Suprapubic skin (tissue), 4 donors: ENCODE measurements around the gene TMEM222.
A peak's percentile ranks its signal among the peaks of the same experiment; 100 is the strongest.

ENCODE experiments used
- POLR2A ChIP-seq, 2 donors: fragments of 450-650 bp; IDR thresholded peaks; one replicate each; pipeline ENCODE4 v1.6.1; 2017; ENCODE audit warnings: antibody characterized with exemption in 2 of 2, mild to moderate bottlenecking in 2 of 2, moderate library complexity in 2 of 2
- POLR2AphosphoS5 ChIP-seq, 3 donors: sonication (generic); formaldehyde crosslinking; IDR thresholded peaks; one replicate each; pipeline ENCODE4 v1.6.1; 2017; ENCODE audit warnings: antibody characterized with exemption in 3 of 3
- TF ChIP-seq, protein P1 (sequence below), 2 donors: fragments of 200-600 bp in 1 of 2; fragments of 450-650 bp in 1 of 2; sonication (generic) in 1 of 2; IDR thresholded peaks; one replicate each; pipeline ENCODE4 v1.5.1; 2016 to 2019; ENCODE audit warnings: antibody characterized with exemption in 2 of 2, mild to moderate bottlenecking in 1 of 2, moderate library complexity in 1 of 2

DNA sequence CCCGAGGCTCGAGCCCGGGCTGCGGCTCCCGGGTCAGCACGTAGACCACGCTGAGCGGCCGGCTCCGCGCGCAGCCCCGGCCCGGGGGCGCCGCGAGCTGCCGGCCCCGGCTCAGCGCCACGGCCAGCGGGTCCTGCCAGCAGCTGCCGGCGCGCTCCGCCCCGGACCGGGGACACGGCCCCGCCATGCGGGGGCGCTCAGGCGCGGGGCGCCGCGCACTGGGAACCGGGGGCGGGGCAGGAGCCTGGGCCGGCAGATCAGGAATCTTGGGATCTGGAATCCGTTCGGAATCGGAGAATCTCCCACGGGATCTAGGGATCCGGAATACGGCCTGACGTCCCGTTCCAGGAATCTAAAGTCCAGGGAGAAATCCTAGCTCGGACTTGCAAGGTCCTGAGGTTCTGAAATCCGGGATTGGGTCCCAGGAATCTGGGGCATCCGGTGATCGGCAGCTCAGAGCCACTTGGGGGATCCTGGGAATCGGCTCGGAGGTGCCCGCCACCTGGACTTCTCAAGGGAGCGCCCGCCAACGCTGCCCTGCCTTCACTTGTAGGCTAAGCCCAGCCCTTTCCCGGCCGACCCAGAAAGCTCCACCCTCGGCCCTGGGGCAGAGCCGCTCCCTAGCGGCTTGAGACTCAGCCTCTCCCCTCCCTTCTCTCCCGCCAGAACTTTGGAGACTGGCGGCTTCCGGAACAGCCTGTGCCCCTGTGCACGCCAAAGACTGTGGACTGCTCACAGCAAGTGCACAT, 44.6 kb downstream of the TMEM222 start, which contains the start of gene MAP3K6:
- TF ChIP-seq, protein P1, sequence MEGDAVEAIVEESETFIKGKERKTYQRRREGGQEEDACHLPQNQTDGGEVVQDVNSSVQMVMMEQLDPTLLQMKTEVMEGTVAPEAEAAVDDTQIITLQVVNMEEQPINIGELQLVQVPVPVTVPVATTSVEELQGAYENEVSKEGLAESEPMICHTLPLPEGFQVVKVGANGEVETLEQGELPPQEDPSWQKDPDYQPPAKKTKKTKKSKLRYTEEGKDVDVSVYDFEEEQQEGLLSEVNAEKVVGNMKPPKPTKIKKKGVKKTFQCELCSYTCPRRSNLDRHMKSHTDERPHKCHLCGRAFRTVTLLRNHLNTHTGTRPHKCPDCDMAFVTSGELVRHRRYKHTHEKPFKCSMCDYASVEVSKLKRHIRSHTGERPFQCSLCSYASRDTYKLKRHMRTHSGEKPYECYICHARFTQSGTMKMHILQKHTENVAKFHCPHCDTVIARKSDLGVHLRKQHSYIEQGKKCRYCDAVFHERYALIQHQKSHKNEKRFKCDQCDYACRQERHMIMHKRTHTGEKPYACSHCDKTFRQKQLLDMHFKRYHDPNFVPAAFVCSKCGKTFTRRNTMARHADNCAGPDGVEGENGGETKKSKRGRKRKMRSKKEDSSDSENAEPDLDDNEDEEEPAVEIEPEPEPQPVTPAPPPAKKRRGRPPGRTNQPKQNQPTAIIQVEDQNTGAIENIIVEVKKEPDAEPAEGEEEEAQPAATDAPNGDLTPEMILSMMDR (IDR thresholded peaks at IDR 0.05), result peak in 1 of 2 donors; percentile 17
- peak in 1 of 2 donors; percentile 43 for TF ChIP-seq POLR2A (IDR thresholded peaks at IDR 0.05)
- TF ChIP-seq POLR2AphosphoS5 (IDR thresholded peaks at IDR 0.05), result peak in 2 of 3 donors; percentile 66 to 80
